Measurements from ENCODE around the gene TSPAN18. TPM values are rescaled to one million over a fixed set of nuclear protein-coding genes. Genes with fewer than 3 reads are reported as not detected.

TSPAN18 gene
- total RNA-seq, 1 experiment from 2014 or later, result 18.3 TPM

- TF ChIP-seq JUND (IDR thresholded peaks at IDR 0.05) (no peak), ELF1 (IDR thresholded peaks at IDR 0.05; ENCODE audit: borderline replicate concordance, low read depth) (no peak), POLR2AphosphoS5 (IDR thresholded peaks at IDR 0.05; ENCODE audit: low read depth, low read length) (no peak), EZH2 (IDR thresholded peaks at IDR 0.05) (no peak), CEBPB (IDR thresholded peaks at IDR 0.05; ENCODE audit: low read depth) (no peak)
Observed at GRCh38 chr11:44711787-44712608, 14.8 kb upstream of the TSPAN18 start (continued).

DNA sequence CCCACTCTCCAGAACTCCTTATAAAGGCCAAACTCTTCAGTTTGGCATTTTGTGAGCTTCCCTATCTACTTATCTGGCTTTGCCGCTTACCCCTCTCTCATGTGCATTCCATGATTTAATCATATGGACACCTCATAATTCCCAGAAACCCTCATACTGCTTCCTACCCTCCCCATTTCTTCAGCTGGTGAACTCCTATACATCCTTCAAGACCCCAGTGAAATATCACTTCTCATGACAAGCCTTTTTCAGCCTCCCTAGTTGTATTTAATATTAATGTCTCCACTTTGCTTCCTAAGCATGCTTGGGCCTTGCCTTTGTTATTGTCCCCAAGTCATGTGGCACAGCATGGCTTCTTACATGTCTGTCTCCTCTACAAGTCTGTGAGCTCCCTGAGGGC lies 13.7 kb upstream of the TSPAN18 start:
- no peaks in the 10 kb centered on the region for H3K79me2 ChIP-seq (ENCODE audit: insufficient read depth, low read length)
- no peak overlapping the region for H3K4me2 ChIP-seq (ENCODE audit: low read length)
- no peak overlapping the region for H3K9ac ChIP-seq (ENCODE audit: low read length)
- ATAC-seq, result no peak
- H3K9me2 ChIP-seq (ENCODE audit: insufficient read depth), result no peaks in the 10 kb centered on the region
- H3K36me3 ChIP-seq (ENCODE audit: control insufficient read depth in 1 of 2, insufficient read depth in 2 of 2, low read length in 2 of 2), result no peaks in the 10 kb centered on the region
- RAD21 ChIA-PET (ENCODE audit: low non-redundant PET in 1 of 2, low total read pairs in 2 of 2, uncharacterized antibody in 2 of 2, unreplicated experiment in 2 of 2), result no interaction called here
- intact Hi-C loops (cut with micrococcal nuclease), result no loop called here
- H3K4me1 ChIP-seq (ENCODE audit: control insufficient read depth in 1 of 2, insufficient read depth in 2 of 2, low read length in 2 of 2), result peaks cover 17 to 27% of the 10 kb centered on the region in 2 experiments
- POLR2A ChIA-PET, result no interaction called here
- H4K20me1 ChIP-seq (ENCODE audit: insufficient read depth), result no peaks in the 10 kb centered on the region
- H3K27me3 ChIP-seq (ENCODE audit: insufficient read depth, low read length), result no peaks in the 10 kb centered on the region
- TF ChIP-seq POLR2A (IDR thresholded peaks at IDR 0.05; ENCODE audit: borderline replicate concordance, extremely low read depth, insufficient read depth, insufficient read length) (no peak), ZFX (IDR thresholded peaks at IDR 0.05) (no peak), EZH2 (IDR thresholded peaks at IDR 0.05) (no peak)
- no peaks in the 10 kb centered on the region for H3K9me3 ChIP-seq (ENCODE audit: control insufficient read depth in 1 of 2, insufficient read depth in 1 of 2, low read depth in 1 of 2, low read length in 2 of 2)
- H3K4me3 ChIP-seq (replicated peaks in 1 of 2; ENCODE audit: low read depth in 1 of 2, low read length in 2 of 2), result no peak overlapping the region
- DNase-seq (ENCODE audit: low read depth, low spot score), result no peak
- H2AFZ ChIP-seq (ENCODE audit: low read depth, low read length, poor library complexity, severe bottlenecking), result no peak overlapping the region
- CTCF ChIA-PET, result no interaction called here
- no TSS peak for BruUV-seq (replicated peaks)
- no peak overlapping the region for H3K27ac ChIP-seq (ENCODE audit: low read depth, low read length)

DNA sequence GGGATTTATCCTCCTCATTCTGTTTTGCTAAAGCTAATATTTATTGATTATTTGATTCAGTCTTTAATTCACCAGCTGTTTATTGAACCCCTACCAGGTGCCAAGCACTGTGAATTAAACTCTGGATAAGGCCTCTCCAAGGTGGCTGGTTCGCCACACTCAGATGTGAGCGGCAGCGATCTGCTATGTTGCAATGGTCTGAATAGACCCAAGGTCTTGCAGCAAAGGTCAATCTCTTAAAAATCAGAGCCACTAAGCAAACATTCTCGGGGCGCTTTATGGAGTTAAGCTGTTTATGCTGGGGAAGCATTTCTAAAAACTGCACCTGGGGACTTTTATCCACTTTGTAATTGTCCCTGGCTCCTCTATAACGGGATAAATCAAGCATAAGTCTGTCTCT lies 10.5 kb upstream of the TSPAN18 start:
- TF ChIP-seq EZH2phosphoT487 (IDR thresholded peaks at IDR 0.05; ENCODE audit: borderline replicate concordance) (no peak), POLR2AphosphoS5 (IDR thresholded peaks at IDR 0.05; ENCODE audit: low read depth, low read length) (no peak), EZH2 (IDR thresholded peaks at IDR 0.05) (no peak)
- Histone ChIP-seq H4K20me1 (ENCODE audit: insufficient read depth) (no peaks in the 10 kb centered on the region), H2AFZ (ENCODE audit: low read depth, low read length, poor library complexity, severe bottlenecking) (no peak overlapping the region), H3K79me2 (ENCODE audit: insufficient read depth, low read length) (no peaks in the 10 kb centered on the region), H3K27me3 (ENCODE audit: insufficient read depth, low read length) (no peaks in the 10 kb centered on the region), H3K4me1 (ENCODE audit: control insufficient read depth in 1 of 2, insufficient read depth in 2 of 2, low read length in 2 of 2) (no peaks in the 10 kb centered on the region), H3K9me2 (ENCODE audit: insufficient read depth) (no peaks in the 10 kb centered on the region), H3K9ac (ENCODE audit: low read length) (no peak overlapping the region), H3K27ac (ENCODE audit: low read depth, low read length) (no peak overlapping the region), H3K9me3 (ENCODE audit: control insufficient read depth in 1 of 2, insufficient read depth in 1 of 2, low read depth in 1 of 2, low read length in 2 of 2) (no peaks in the 10 kb centered on the region), H3K4me2 (ENCODE audit: low read length) (no peak overlapping the region), H3K36me3 (ENCODE audit: control insufficient read depth in 1 of 2, insufficient read depth in 2 of 2, low read length in 2 of 2) (no peaks in the 10 kb centered on the region), H3K4me3 (replicated peaks in 1 of 2; ENCODE audit: low read depth in 1 of 2, low read length in 2 of 2) (no peak overlapping the region)
- ChIA-PET POLR2A (no interaction called here), RAD21 (ENCODE audit: low non-redundant PET in 1 of 2, low total read pairs in 2 of 2, uncharacterized antibody in 2 of 2, unreplicated experiment in 2 of 2) (interaction anchor here in 1 of 2 experiments (0.7 kb wide), 1 partner anchor 153 kb away, joined by 3 read pairs; no protein-coding TSS in a partner anchor), CTCF (no interaction called here)
- no peak for DNase-seq (ENCODE audit: low read depth, low spot score)
- intact Hi-C loops (cut with micrococcal nuclease), result no loop called here
- BruUV-seq (replicated peaks), result no TSS peak
- no peak for ATAC-seq

Measured in HCT116 (cell line).